Measurements from ENCODE around the gene DRC7. TPM values are rescaled to one million over a fixed set of nuclear protein-coding genes. Genes with fewer than 3 reads are reported as not detected.
A peak's percentile ranks its signal among the peaks of the same experiment; 100 is the strongest.

DRC7 gene
- total and polyA plus RNA-seq, 9 of the 15 experiments (the other 6 are each of a cell fraction or from before 2014, with no cell fraction given), result 0.04 to 0.33 (median 0.12) TPM; not detected in 3

DNA sequence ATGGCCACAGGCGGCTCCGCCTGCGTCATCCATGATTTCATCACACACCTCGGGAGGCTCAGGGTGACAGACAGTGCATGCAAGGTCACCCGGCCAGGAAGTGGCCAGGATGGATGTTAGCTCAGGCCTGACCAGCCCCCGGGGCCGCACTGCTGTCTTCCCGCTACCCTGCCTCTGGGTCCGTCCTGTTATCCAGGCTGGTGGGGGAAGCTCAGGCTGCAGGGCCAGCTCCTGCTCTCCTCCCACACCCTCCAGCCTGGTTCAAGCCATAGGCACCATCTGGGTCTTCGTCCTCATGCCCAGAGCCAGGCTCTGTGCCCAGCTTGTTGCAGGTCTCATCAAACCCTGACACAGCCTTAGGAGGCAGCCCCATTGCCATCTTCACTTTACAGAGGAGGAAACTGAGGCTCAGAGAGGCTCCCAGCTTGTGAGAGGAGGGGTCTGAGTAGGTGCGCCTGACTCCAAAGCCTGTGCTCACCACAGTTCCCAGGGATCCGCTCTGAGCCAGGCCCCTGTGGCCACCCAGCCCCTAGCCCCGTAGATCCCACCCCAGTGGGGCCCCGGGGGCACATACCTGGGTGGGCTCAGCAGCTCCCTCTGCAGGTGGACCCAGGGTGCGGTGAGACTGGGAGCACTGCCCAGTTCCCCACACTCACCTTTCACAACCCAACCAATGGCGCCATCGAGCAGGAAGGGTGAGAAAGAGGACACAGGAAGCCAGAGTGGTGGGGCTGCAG lies 26.9 kb upstream of the DRC7 start (continued):
- TF ChIP-seq C11orf30 (IDR thresholded peaks at IDR 0.05; ENCODE audit: low read depth) (0 out of 2 replicates have a peak, but pooled peaks have one; percentile 27), ZFPM2 (CRISPR knock-in tag; IDR thresholded peaks at IDR 0.05) (no peak), KAT2B (IDR thresholded peaks at IDR 0.05; ENCODE audit: low read depth, low read length) (no peak), POLR3A (IDR thresholded peaks at IDR 0.05; ENCODE audit: borderline replicate concordance, extremely low read depth, insufficient read depth, insufficient read length) (no peak), ETV6 (IDR thresholded peaks at IDR 0.05; ENCODE audit: borderline replicate concordance in 1 of 2, low read depth in 2 of 2, low read length in 1 of 2) (no peak), ETV6 (CRISPR knock-in tag; IDR thresholded peaks at IDR 0.05; ENCODE audit: borderline replicate concordance) (no peak), ZNF431 (CRISPR knock-in tag; IDR thresholded peaks at IDR 0.05) (no peak), ZFP1 (CRISPR knock-in tag; IDR thresholded peaks at IDR 0.05) (no peak), PCBP1 (IDR thresholded peaks at IDR 0.05; ENCODE audit: low read depth, low read length, poor library complexity, severe bottlenecking) (no peak), FUS (optimal IDR thresholded peaks at IDR 0.05; ENCODE audit: low read depth, low read length) (no peak), HDAC3 (IDR thresholded peaks at IDR 0.05; ENCODE audit: borderline replicate concordance, partially characterized antibody) (no peak), RB1 (IDR thresholded peaks at IDR 0.05; ENCODE audit: low read depth) (no peak), KDM4B (IDR thresholded peaks at IDR 0.05; ENCODE audit: borderline replicate concordance in 2 of 2, low read depth in 1 of 2) (no peak), MCM7 (IDR thresholded peaks at IDR 0.05) (no peak), ZNF384 (IDR thresholded peaks at IDR 0.05; ENCODE audit: low read depth, low read length) (no peak), ZNF143 (CRISPR knock-in tag; IDR thresholded peaks at IDR 0.05) (no peak), HMGN3 (IDR thresholded peaks at IDR 0.05; ENCODE audit: borderline replicate concordance, extremely low read depth, insufficient read length, low read depth, low read length) (peak; percentile 63), FOXA1 (IDR thresholded peaks at IDR 0.05; ENCODE audit: borderline replicate concordance) (no peak), LEF1 (IDR thresholded peaks at IDR 0.05) (peak; percentile 72; the same call in 1 of the 2 replicates), ZBED1 (IDR thresholded peaks at IDR 0.05) (no peak)
- TF ChIP-seq, protein P1, sequence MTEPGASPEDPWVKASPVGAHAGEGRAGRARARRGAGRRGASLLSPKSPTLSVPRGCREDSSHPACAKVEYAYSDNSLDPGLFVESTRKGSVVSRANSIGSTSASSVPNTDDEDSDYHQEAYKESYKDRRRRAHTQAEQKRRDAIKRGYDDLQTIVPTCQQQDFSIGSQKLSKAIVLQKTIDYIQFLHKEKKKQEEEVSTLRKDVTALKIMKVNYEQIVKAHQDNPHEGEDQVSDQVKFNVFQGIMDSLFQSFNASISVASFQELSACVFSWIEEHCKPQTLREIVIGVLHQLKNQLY (CRISPR knock-in tag; conservative IDR thresholded peaks at IDR 0.05), result no peak
- TF ChIP-seq, protein P2, sequence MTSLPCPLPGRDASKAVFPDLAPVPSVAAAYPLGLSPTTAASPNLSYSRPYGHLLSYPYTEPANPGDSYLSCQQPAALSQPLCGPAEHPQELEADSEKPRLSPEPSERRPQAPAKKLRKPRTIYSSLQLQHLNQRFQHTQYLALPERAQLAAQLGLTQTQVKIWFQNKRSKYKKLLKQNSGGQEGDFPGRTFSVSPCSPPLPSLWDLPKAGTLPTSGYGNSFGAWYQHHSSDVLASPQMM (CRISPR knock-in tag; IDR thresholded peaks at IDR 0.05), result no peak
- TF ChIP-seq, protein P3, sequence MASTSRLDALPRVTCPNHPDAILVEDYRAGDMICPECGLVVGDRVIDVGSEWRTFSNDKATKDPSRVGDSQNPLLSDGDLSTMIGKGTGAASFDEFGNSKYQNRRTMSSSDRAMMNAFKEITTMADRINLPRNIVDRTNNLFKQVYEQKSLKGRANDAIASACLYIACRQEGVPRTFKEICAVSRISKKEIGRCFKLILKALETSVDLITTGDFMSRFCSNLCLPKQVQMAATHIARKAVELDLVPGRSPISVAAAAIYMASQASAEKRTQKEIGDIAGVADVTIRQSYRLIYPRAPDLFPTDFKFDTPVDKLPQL (IDR thresholded peaks at IDR 0.05; ENCODE audit: extremely low read depth, insufficient read length), result no peak
- TF ChIP-seq, protein P4, sequence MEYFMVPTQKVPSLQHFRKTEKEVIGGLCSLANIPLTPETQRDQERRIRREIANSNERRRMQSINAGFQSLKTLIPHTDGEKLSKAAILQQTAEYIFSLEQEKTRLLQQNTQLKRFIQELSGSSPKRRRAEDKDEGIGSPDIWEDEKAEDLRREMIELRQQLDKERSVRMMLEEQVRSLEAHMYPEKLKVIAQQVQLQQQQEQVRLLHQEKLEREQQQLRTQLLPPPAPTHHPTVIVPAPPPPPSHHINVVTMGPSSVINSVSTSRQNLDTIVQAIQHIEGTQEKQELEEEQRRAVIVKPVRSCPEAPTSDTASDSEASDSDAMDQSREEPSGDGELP (CRISPR knock-in tag; IDR thresholded peaks at IDR 0.05; ENCODE audit: borderline replicate concordance), result peak; percentile 76; the same call in 1 of the 2 replicates
- TF ChIP-seq, protein P5, sequence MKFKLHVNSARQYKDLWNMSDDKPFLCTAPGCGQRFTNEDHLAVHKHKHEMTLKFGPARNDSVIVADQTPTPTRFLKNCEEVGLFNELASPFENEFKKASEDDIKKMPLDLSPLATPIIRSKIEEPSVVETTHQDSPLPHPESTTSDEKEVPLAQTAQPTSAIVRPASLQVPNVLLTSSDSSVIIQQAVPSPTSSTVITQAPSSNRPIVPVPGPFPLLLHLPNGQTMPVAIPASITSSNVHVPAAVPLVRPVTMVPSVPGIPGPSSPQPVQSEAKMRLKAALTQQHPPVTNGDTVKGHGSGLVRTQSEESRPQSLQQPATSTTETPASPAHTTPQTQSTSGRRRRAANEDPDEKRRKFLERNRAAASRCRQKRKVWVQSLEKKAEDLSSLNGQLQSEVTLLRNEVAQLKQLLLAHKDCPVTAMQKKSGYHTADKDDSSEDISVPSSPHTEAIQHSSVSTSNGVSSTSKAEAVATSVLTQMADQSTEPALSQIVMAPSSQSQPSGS (CRISPR knock-in tag; IDR thresholded peaks at IDR 0.05), result 0 out of 2 replicates have a peak, but pooled peaks have one; percentile 59
